Suprapubic skin (tissue), 4 donors: ENCODE data around the gene OSBPL2. TPM values are rescaled to one million over a fixed set of nuclear protein-coding genes. Genes with fewer than 3 reads are reported as not detected.

Experiments used
- DNase-seq, 2 donors: peaks; one replicate each; pipeline ENCODE4 v3.0.0-alpha.2; 2019; ENCODE audit warnings: low spot score in 2 of 2
- H3K27ac ChIP-seq: fragments of 200-600 bp; sonication (generic); one replicate; pipeline ENCODE4 v1.5.1; 2019
- H3K27me3 ChIP-seq: fragments of 200-600 bp; sonication (generic); one replicate; pipeline ENCODE4 v1.5.1; 2019
- H3K36me3 ChIP-seq: fragments of 200-600 bp; sonication (generic); one replicate; pipeline ENCODE4 v1.5.1; 2019
- H3K4me1 ChIP-seq: fragments of 200-600 bp; sonication (generic); one replicate; pipeline ENCODE4 v1.5.1; 2019
- H3K4me3 ChIP-seq: fragments of 200-600 bp; sonication (generic); one replicate; pipeline ENCODE4 v1.5.1; 2019; ENCODE audit warnings: mild to moderate bottlenecking
- H3K9me3 ChIP-seq: fragments of 200-600 bp; sonication (generic); one replicate; pipeline ENCODE4 v1.5.1; 2019
- CTCF ChIP-seq, 2 donors: fragments of 200-600 bp in 1 of 2; fragments of 450-650 bp in 1 of 2; sonication (generic) in 1 of 2; IDR thresholded peaks; one replicate each; pipeline ENCODE4 v1.5.1; 2016 to 2019; ENCODE audit warnings: antibody characterized with exemption in 2 of 2, mild to moderate bottlenecking in 1 of 2, moderate library complexity in 1 of 2
- EP300 ChIP-seq: sonication (generic); formaldehyde crosslinking; IDR thresholded peaks from one replicate; pipeline ENCODE4 v1.6.1; 2017; ENCODE audit warnings: antibody characterized with exemption
- POLR2A ChIP-seq, 2 donors: fragments of 450-650 bp; IDR thresholded peaks; one replicate each; pipeline ENCODE4 v1.6.1; 2017; ENCODE audit warnings: antibody characterized with exemption in 2 of 2, mild to moderate bottlenecking in 2 of 2, moderate library complexity in 2 of 2
- POLR2AphosphoS5 ChIP-seq, 3 donors: sonication (generic); formaldehyde crosslinking; IDR thresholded peaks; one replicate each; pipeline ENCODE4 v1.6.1; 2017; ENCODE audit warnings: antibody characterized with exemption in 3 of 3
- WGBS: methylation state at CpG from one replicate; pipeline ENCODE4 v1.1.5; 2018; 5-methylcytosine and 5-hydroxymethylcytosine counted together
- total RNA-seq, 4 donors: library from RNA; depleted of rRNA; stranded (reverse); fragments of >200 nt; gene quantifications; one replicate each; pipeline ENCODE4 v1.1.0, GENCODE V29; 2016

Gene OSBPL2
- total RNA-seq, 4 donors from 2014 or later, result 78.1 to 132 (median 84.0) TPM

GRCh38 chr20:62314339-62314638, 76.0 kb downstream of the OSBPL2 start:
- Histone ChIP-seq H3K4me3 (no peak overlapping the region), H3K36me3 (peaks cover 85% of the 10 kb centered on the region), H3K4me1 (peaks cover 15% of the 10 kb centered on the region), H3K9me3 (no peaks in the 10 kb centered on the region), H3K27ac (no peak overlapping the region), H3K27me3 (no peaks in the 10 kb centered on the region)
- 88% methylated on average over 7 of the region's 12 CpGs for WGBS
- no peak for DNase-seq
- TF ChIP-seq EP300 (no peak), CTCF (IDR thresholded peaks at IDR 0.05) (no peak), POLR2A (IDR thresholded peaks at IDR 0.05) (no peak), POLR2AphosphoS5 (IDR thresholded peaks at IDR 0.05) (no peak)

- no peaks in the 10 kb centered on the region for H3K27me3 ChIP-seq
- TF ChIP-seq POLR2A (IDR thresholded peaks at IDR 0.05) (no peak), EP300 (no peak), POLR2AphosphoS5 (IDR thresholded peaks at IDR 0.05) (no peak), CTCF (IDR thresholded peaks at IDR 0.05) (no peak)
- no peak for DNase-seq
- peaks cover 86% of the 10 kb centered on the region for H3K36me3 ChIP-seq
- H3K4me3 ChIP-seq, result no peak overlapping the region
- H3K27ac ChIP-seq, result no peak overlapping the region
- 93% methylated on average over 5 of the region's 25 CpGs for WGBS
- H3K4me1 ChIP-seq, result peaks cover 19% of the 10 kb centered on the region
- no peaks in the 10 kb centered on the region for H3K9me3 ChIP-seq
These were observed 76.5 kb downstream of the OSBPL2 start for GRCh38 chr20:62314711-62315302.

- no peak for TF ChIP-seq POLR2A (IDR thresholded peaks at IDR 0.05)
- no peak for TF ChIP-seq CTCF (IDR thresholded peaks at IDR 0.05)
- TF ChIP-seq EP300, result no peak
- no peak for TF ChIP-seq POLR2AphosphoS5 (IDR thresholded peaks at IDR 0.05)
- Histone ChIP-seq H3K4me3 (no peak overlapping the region), H3K27me3 (no peaks in the 10 kb centered on the region), H3K9me3 (no peaks in the 10 kb centered on the region), H3K4me1 (peaks cover 19% of the 10 kb centered on the region), H3K36me3 (peaks cover 84% of the 10 kb centered on the region), H3K27ac (no peak overlapping the region)
- DNase-seq, result no peak
- WGBS, result no CpG with 5 or more reads among the region's 12 CpGs
These were observed 77.5 kb downstream of the OSBPL2 start for GRCh38 chr20:62315773-62316172.

- H3K4me3 ChIP-seq, result no peak overlapping the region
- no CpG with 5 or more reads among the region's 40 CpGs for WGBS
- H3K27ac ChIP-seq, result no peak overlapping the region
- H3K27me3 ChIP-seq, result no peaks in the 10 kb centered on the region
- TF ChIP-seq CTCF (IDR thresholded peaks at IDR 0.05) (no peak), POLR2A (IDR thresholded peaks at IDR 0.05) (no peak), EP300 (no peak), POLR2AphosphoS5 (IDR thresholded peaks at IDR 0.05) (no peak)
- H3K4me1 ChIP-seq, result peaks cover 19% of the 10 kb centered on the region
- peaks cover 77% of the 10 kb centered on the region for H3K36me3 ChIP-seq
- DNase-seq, result no peak
- no peaks in the 10 kb centered on the region for H3K9me3 ChIP-seq
These were observed 78.2 kb downstream of the OSBPL2 start for GRCh38 chr20:62316331-62317166.

GRCh38 chr20:62317167-62317655, 78.9 kb downstream of the OSBPL2 start:
- no peak for TF ChIP-seq POLR2A (IDR thresholded peaks at IDR 0.05)
- WGBS, result 40% methylated on average over 7 of the region's 18 CpGs
- Histone ChIP-seq H3K4me3 (no peak overlapping the region), H3K9me3 (no peaks in the 10 kb centered on the region), H3K27me3 (no peaks in the 10 kb centered on the region), H3K27ac (no peak overlapping the region), H3K36me3 (peaks cover 77% of the 10 kb centered on the region), H3K4me1 (peaks cover 19% of the 10 kb centered on the region)
- DNase-seq, result no peak
